Osteoblast (primary cell): ENCODE measurements around the gene SLC43A3. TPM values are rescaled to one million over a fixed set of nuclear protein-coding genes. Genes with fewer than 3 reads are reported as not detected.

Experiments used
- DNase-seq: peaks from one replicate; pipeline ENCODE4 v3.0.0; 2011; ENCODE audit warnings: low spot score, mixed read lengths; ENCODE audit not compliant: insufficient read length; ENCODE audit errors: missing footprints
- H2AFZ ChIP-seq: 2 replicates; pipeline ENCODE4 v1.6.0; 2011; ENCODE audit warnings: mild to moderate bottlenecking, low read length
- H3K27ac ChIP-seq: 2 replicates; pipeline ENCODE4 v1.5.1; 2011; ENCODE audit warnings: mild to moderate bottlenecking, low read depth, low read length, moderate library complexity
- H3K27me3 ChIP-seq: 2 replicates; pipeline ENCODE4 v1.6.0; 2012; ENCODE audit warnings: mild to moderate bottlenecking, control low read depth, inconsistent platforms, low read length, moderate library complexity; ENCODE audit not compliant: insufficient read depth
- H3K36me3 ChIP-seq: 2 replicates; pipeline ENCODE4 v1.5.1; 2011; ENCODE audit warnings: mild to moderate bottlenecking, low read length, control low read depth, moderate library complexity; ENCODE audit not compliant: insufficient read depth
- H3K4me1 ChIP-seq: 2 replicates; pipeline ENCODE4 v1.5.1; 2011; ENCODE audit warnings: mild to moderate bottlenecking, low read length, control low read depth, moderate library complexity; ENCODE audit not compliant: insufficient read depth
- H3K4me2 ChIP-seq: 2 replicates; pipeline ENCODE4 v1.6.0; 2011; ENCODE audit warnings: mild to moderate bottlenecking, low read length; ENCODE audit not compliant: insufficient read depth
- H3K4me3 ChIP-seq: fragments of 200-600 bp; sonication (generic); 3 replicates; pipeline ENCODE4 v1.5.1; 2012; ENCODE audit warnings: mild to moderate bottlenecking, low read length, inconsistent platforms; ENCODE audit not compliant: insufficient read depth
- H3K79me2 ChIP-seq: 2 replicates; pipeline ENCODE4 v1.6.0; 2012; ENCODE audit warnings: mild to moderate bottlenecking, low read length, control low read depth, inconsistent platforms; ENCODE audit not compliant: insufficient read depth
- H3K9me3 ChIP-seq: 2 replicates; pipeline ENCODE4 v1.5.1; 2011; ENCODE audit warnings: low read depth, low read length, control low read depth
- H4K20me1 ChIP-seq: 2 replicates; pipeline ENCODE4 v1.6.0; 2012; ENCODE audit warnings: mild to moderate bottlenecking, low read length, control low read depth; ENCODE audit not compliant: insufficient read depth
- CTCF ChIP-seq: IDR thresholded peaks from 2 replicates; pipeline ENCODE4 v1.5.1; 2011; ENCODE audit warnings: mild to moderate bottlenecking, low read depth, low read length, moderate library complexity; ENCODE audit errors: extremely low read depth
- total RNA-seq: library from RNA; depleted of rRNA; stranded (reverse); fragments of >200 nt; gene quantifications from 2 replicates; pipeline ENCODE4 v1.2.3, GENCODE V29; 2012

Gene SLC43A3
- total RNA-seq, 1 donor: 51.4 TPM

GRCh38 chr11:57474803-57475115, 47.8 kb upstream of the SLC43A3 start:
- H3K27me3 ChIP-seq: peaks cover 25% of the 10 kb centered on the region
- TF ChIP-seq CTCF: no peak
- H3K27ac ChIP-seq: no peak overlapping the region
- peak; percentile 50 for DNase-seq
- H4K20me1 ChIP-seq: no peaks in the 10 kb centered on the region
- no peaks in the 10 kb centered on the region for H3K36me3 ChIP-seq
- no peaks in the 10 kb centered on the region for H3K4me1 ChIP-seq
- no peaks in the 10 kb centered on the region for H3K9me3 ChIP-seq
- H3K4me2 ChIP-seq: no peak overlapping the region
- H3K4me3 ChIP-seq: no peak overlapping the region
- no peak overlapping the region for H2AFZ ChIP-seq
- no peaks in the 10 kb centered on the region for H3K79me2 ChIP-seq

- no peak overlapping the region for H3K4me3 ChIP-seq
- no peaks in the 10 kb centered on the region for H3K9me3 ChIP-seq
- no peaks in the 10 kb centered on the region for H3K79me2 ChIP-seq
- H3K36me3 ChIP-seq: no peaks in the 10 kb centered on the region
- no peak for TF ChIP-seq CTCF
- peaks cover 25% of the 10 kb centered on the region for H3K27me3 ChIP-seq
- no peak overlapping the region for H3K27ac ChIP-seq
- DNase-seq: peak; percentile 91
- no peak overlapping the region for H3K4me2 ChIP-seq
- no peaks in the 10 kb centered on the region for H4K20me1 ChIP-seq
- no peaks in the 10 kb centered on the region for H3K4me1 ChIP-seq
- H2AFZ ChIP-seq: no peak overlapping the region
Measured at GRCh38 chr11:57474017-57474802, 47.3 kb upstream of the SLC43A3 start.

- no peaks in the 10 kb centered on the region for H3K9me3 ChIP-seq
- no peaks in the 10 kb centered on the region for H4K20me1 ChIP-seq
- no peaks in the 10 kb centered on the region for H3K79me2 ChIP-seq
- H2AFZ ChIP-seq: no peak overlapping the region
- no peak for TF ChIP-seq CTCF
- H3K27ac ChIP-seq: no peak overlapping the region
- H3K36me3 ChIP-seq: no peaks in the 10 kb centered on the region
- peak; percentile 81 for DNase-seq
- H3K4me1 ChIP-seq: no peaks in the 10 kb centered on the region
- peaks cover 25% of the 10 kb centered on the region for H3K27me3 ChIP-seq
- no peak overlapping the region for H3K4me2 ChIP-seq
- H3K4me3 ChIP-seq: no peak overlapping the region
Measured at GRCh38 chr11:57473285-57473841, 46.4 kb upstream of the SLC43A3 start.

GRCh38 chr11:57471496-57471895, 44.6 kb upstream of the SLC43A3 start:
- no peak for TF ChIP-seq CTCF
- H3K27ac ChIP-seq: no peak overlapping the region
- no peak for DNase-seq
- H4K20me1 ChIP-seq: no peaks in the 10 kb centered on the region
- no peaks in the 10 kb centered on the region for H3K9me3 ChIP-seq
- no peak overlapping the region for H3K4me3 ChIP-seq
- H3K36me3 ChIP-seq: no peaks in the 10 kb centered on the region
- no peak overlapping the region for H2AFZ ChIP-seq
- peaks cover 16% of the 10 kb centered on the region for H3K27me3 ChIP-seq
- no peaks in the 10 kb centered on the region for H3K79me2 ChIP-seq
- no peaks in the 10 kb centered on the region for H3K4me1 ChIP-seq
- H3K4me2 ChIP-seq: no peak overlapping the region
